Measurements from ENCODE around the gene QDPR. TPM values are rescaled to one million over a fixed set of nuclear protein-coding genes. Genes with fewer than 3 reads are reported as not detected.

The QDPR gene
- total and polyA plus RNA-seq, 9 of the 15 experiments (the other 6 are each of a cell fraction or from before 2014, with no cell fraction given), result 5.7 to 29.7 (median 17.2) TPM

GRCh38 chr4:17450269-17450804, 61.6 kb downstream of the QDPR start:
- no peaks in the 10 kb centered on the region for H3K9me3 ChIP-seq (replicated peaks; ENCODE audit: control insufficient read depth, insufficient read depth, low read depth, low read length)
- H2AFZ ChIP-seq (ENCODE audit: low read depth, low read length), result no peak overlapping the region
- no peak for DNase-seq (ENCODE audit: extremely low read depth in 1 of 4, low spot score in 3 of 4)
- WGBS (ENCODE audit: insufficient coverage, low coverage, missing lambda C conversion rate), result 0% methylated on average over 1 of the region's 1 CpG
- no peak overlapping the region for H3K4me2 ChIP-seq (ENCODE audit: insufficient read depth, low read length)
- no peak for ATAC-seq
- H3K9ac ChIP-seq (ENCODE audit: insufficient read depth in 1 of 2, low read depth in 2 of 2, low read length in 2 of 2), result no peak overlapping the region
- BruUV-seq (replicated peaks), result no TSS peak
- in situ Hi-C loops (cut with MboI), result loop anchor here (10.0 kb wide), 1 partner anchor 1166 kb away; no protein-coding TSS in a partner anchor
- no peaks in the 10 kb centered on the region for H4K20me1 ChIP-seq (replicated peaks; ENCODE audit: control insufficient read depth, insufficient read depth, low read length)
- no peak for TF ChIP-seq ZBTB2 (IDR thresholded peaks at IDR 0.05)
- TF ChIP-seq ATF4 (CRISPR knock-in tag; IDR thresholded peaks at IDR 0.05), result no peak
- no peak for TF ChIP-seq POLR2AphosphoS5 (IDR thresholded peaks at IDR 0.05; ENCODE audit: control insufficient read depth, insufficient read depth, low read depth, low read length)
- TF ChIP-seq, protein P1, sequence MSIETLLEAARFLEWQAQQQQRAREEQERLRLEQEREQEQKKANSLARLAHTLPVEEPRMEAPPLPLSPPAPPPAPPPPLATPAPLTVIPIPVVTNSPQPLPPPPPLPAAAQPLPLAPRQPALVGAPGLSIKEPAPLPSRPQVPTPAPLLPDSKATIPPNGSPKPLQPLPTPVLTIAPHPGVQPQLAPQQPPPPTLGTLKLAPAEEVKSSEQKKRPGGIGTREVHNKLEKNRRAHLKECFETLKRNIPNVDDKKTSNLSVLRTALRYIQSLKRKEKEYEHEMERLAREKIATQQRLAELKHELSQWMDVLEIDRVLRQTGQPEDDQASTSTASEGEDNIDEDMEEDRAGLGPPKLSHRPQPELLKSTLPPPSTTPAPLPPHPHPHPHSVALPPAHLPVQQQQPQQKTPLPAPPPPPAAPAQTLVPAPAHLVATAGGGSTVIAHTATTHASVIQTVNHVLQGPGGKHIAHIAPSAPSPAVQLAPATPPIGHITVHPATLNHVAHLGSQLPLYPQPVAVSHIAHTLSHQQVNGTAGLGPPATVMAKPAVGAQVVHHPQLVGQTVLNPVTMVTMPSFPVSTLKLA (conservative IDR thresholded peaks at IDR 0.05), result no peak
- TF ChIP-seq CTCF (IDR thresholded peaks at IDR 0.05 in 2 of 3, conservative IDR thresholded peaks at IDR 0.05 in 1 of 3; ENCODE audit: insufficient read depth in 2 of 3, low read depth in 1 of 3, low read length in 3 of 3), result no peak
- TF ChIP-seq TCF7L2 (IDR thresholded peaks at IDR 0.05; ENCODE audit: low read depth, low read length), result no peak
- TF ChIP-seq THRB (CRISPR knock-in tag; conservative IDR thresholded peaks at IDR 0.05), result no peak
- no peak for TF ChIP-seq ZNF316 (IDR thresholded peaks at IDR 0.05)
- CTCF ChIA-PET (ENCODE audit: low intra/inter-chr PET ratio), result no interaction called here
- FAIRE-seq, result no peak
- H3K27me3 ChIP-seq (ENCODE audit: control insufficient read depth in 2 of 2, insufficient read depth in 2 of 2, low read length in 2 of 2), result no peaks in the 10 kb centered on the region
- intact Hi-C loops (cut with micrococcal nuclease), result no loop called here
- H3K36me3 ChIP-seq (ENCODE audit: control insufficient read depth, insufficient read depth, low read length), result no peaks in the 10 kb centered on the region
- no peaks in the 10 kb centered on the region for H3K79me2 ChIP-seq (ENCODE audit: control insufficient read depth, insufficient read depth, low read length)
- no peak overlapping the region for H3K4me3 ChIP-seq
- H3K4me1 ChIP-seq (replicated peaks in 1 of 2; ENCODE audit: control insufficient read depth in 2 of 2, insufficient read depth in 2 of 2, low read length in 2 of 2), result no peaks in the 10 kb centered on the region
- POLR2A ChIA-PET, result no interaction called here
- no peak overlapping the region for H3K27ac ChIP-seq (ENCODE audit: extremely low read depth, low read depth, low read length)
- H3K9me1 ChIP-seq (ENCODE audit: control insufficient read depth, insufficient read depth, low read length), result no peaks in the 10 kb centered on the region

Measured in K562 (cell line).